Skin of body (tissue), 2 donors: ENCODE results near the gene OSER1. TPM values are rescaled to one million over a fixed set of nuclear protein-coding genes. Genes with fewer than 3 reads are reported as not detected.

Experiments
- DNase-seq: peaks from one replicate; lab custom pipeline; 2025; lab: John Stamatoyannopoulos, UW
- total RNA-seq: library from RNA; depleted of rRNA; stranded (reverse); fragments of >200 nt; gene quantifications from one replicate; pipeline ENCODE4 v1.2.3, GENCODE V29; 2014

The OSER1 gene
- total RNA-seq, 1 donor from 2014 or later: 29.7 TPM

- no peak for DNase-seq
Observed at GRCh38 chr20:44228465-44229258, 18.1 kb upstream of the OSER1 start.

GRCh38 chr20:44224637-44225036, 14.1 kb upstream of the OSER1 start:
- no peak for DNase-seq

GRCh38 chr20:44223721-44224120, 13.2 kb upstream of the OSER1 start:
- DNase-seq: no peak

- DNase-seq: no peak
Observed at GRCh38 chr20:44222633-44223368, 12.2 kb upstream of the OSER1 start.

GRCh38 chr20:44222027-44222426, 11.5 kb upstream of the OSER1 start:
- DNase-seq: no peak

GRCh38 chr20:44221368-44221954, 10.9 kb upstream of the OSER1 start:
- no peak for DNase-seq

GRCh38 chr20:44219791-44220190, 9.2 kb upstream of the OSER1 start:
- DNase-seq: no peak

- no peak for DNase-seq
Observed at GRCh38 chr20:44219170-44219730, 8.7 kb upstream of the OSER1 start.

GRCh38 chr20:44218446-44218845, 7.9 kb upstream of the OSER1 start:
- no peak for DNase-seq

- DNase-seq: peak; percentile 11
Observed at GRCh38 chr20:44217342-44218092, 6.9 kb upstream of the OSER1 start.

- DNase-seq: peak; percentile 41
Observed at GRCh38 chr20:44215125-44215524, 4.6 kb upstream of the OSER1 start.

GRCh38 chr20:44212792-44213191, 2.2 kb upstream of the OSER1 start:
- DNase-seq: no peak

GRCh38 chr20:44211177-44212039, 837 bp upstream of the OSER1 start:
- DNase-seq: peak; percentile 47

- no peak for DNase-seq
Observed at GRCh38 chr20:44209686-44210405, 725 bp downstream of the OSER1 start.

- DNase-seq: no peak
Observed at GRCh38 chr20:44208770-44209169, 1.8 kb downstream of the OSER1 start.

GRCh38 chr20:44208165-44208564, 2.4 kb downstream of the OSER1 start:
- DNase-seq: no peak

- DNase-seq: no peak
Observed at GRCh38 chr20:44207126-44207723, 3.3 kb downstream of the OSER1 start.

GRCh38 chr20:44206132-44206531, 4.4 kb downstream of the OSER1 start:
- DNase-seq: no peak

- no peak for DNase-seq
Observed at GRCh38 chr20:44204832-44205215, 5.7 kb downstream of the OSER1 start.
